ENCODE measurements around the gene TBXAS1.

DNA sequence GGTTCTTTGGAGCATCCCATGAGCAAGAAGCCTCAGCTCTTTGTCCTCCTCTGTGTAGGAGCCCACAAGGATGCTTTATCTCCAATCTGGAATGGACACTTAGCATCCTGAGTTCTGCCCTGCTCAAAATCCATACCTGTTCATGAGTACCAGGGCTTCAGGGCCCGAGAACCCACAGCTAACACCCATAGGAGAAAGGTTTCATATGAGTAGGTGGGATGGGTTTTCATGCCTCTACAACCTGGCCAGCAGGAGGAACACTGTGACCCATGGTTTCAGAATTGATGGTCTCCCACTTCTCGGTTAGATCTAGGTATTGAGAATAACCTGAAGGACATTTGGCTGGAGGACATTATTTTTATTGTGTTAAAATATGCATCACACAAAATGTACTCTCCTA lies 57.8 kb downstream of the TBXAS1 start:
- TF ChIP-seq, protein P1, sequence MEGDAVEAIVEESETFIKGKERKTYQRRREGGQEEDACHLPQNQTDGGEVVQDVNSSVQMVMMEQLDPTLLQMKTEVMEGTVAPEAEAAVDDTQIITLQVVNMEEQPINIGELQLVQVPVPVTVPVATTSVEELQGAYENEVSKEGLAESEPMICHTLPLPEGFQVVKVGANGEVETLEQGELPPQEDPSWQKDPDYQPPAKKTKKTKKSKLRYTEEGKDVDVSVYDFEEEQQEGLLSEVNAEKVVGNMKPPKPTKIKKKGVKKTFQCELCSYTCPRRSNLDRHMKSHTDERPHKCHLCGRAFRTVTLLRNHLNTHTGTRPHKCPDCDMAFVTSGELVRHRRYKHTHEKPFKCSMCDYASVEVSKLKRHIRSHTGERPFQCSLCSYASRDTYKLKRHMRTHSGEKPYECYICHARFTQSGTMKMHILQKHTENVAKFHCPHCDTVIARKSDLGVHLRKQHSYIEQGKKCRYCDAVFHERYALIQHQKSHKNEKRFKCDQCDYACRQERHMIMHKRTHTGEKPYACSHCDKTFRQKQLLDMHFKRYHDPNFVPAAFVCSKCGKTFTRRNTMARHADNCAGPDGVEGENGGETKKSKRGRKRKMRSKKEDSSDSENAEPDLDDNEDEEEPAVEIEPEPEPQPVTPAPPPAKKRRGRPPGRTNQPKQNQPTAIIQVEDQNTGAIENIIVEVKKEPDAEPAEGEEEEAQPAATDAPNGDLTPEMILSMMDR (IDR thresholded peaks at IDR 0.05), result no peak
- no peak for TF ChIP-seq POLR2A (IDR thresholded peaks at IDR 0.05)
- TF ChIP-seq POLR2AphosphoS5 (IDR thresholded peaks at IDR 0.05), result no peak
